ENCODE data around the gene CLTB. TPM values are rescaled to one million over a fixed set of nuclear protein-coding genes. Genes with fewer than 3 reads are reported as not detected.

The CLTB gene
- total and polyA plus RNA-seq, 2 of the 8 experiments (the other 6 are each of a cell fraction or from before 2014, with no cell fraction given): 25.9 to 34.9 TPM

- H3K9ac ChIP-seq (replicated peaks in 1 of 4; ENCODE audit: extremely low read depth in 1 of 4, low read depth in 3 of 4, low read length in 3 of 4): no peak overlapping the region
- H3K79me1 ChIP-seq (ENCODE audit: low read depth, low read length): no peaks in the 10 kb centered on the region
- no peak overlapping the region for H3K56ac ChIP-seq (replicated peaks; ENCODE audit: insufficient read length, low read depth, low read length)
- no peak overlapping the region for H3K4ac ChIP-seq (replicated peaks; ENCODE audit: insufficient read length, low read depth, low read length)
- no peak overlapping the region for H4K8ac ChIP-seq (ENCODE audit: extremely low read depth, insufficient read depth, low read length)
- no peak overlapping the region for H4K5ac ChIP-seq (ENCODE audit: insufficient read length, low read depth, low read length)
- H2BK20ac ChIP-seq (ENCODE audit: low read length): no peak overlapping the region
- no peak overlapping the region for H2BK120ac ChIP-seq (replicated peaks; ENCODE audit: low read depth, low read length)
- no peak for FAIRE-seq
- H2AFZ ChIP-seq (ENCODE audit: low read length): no peak overlapping the region
- H3K14ac ChIP-seq (ENCODE audit: insufficient read length): no peak overlapping the region
- no peak overlapping the region for H2BK12ac ChIP-seq (ENCODE audit: low read depth, low read length)
- no peaks in the 10 kb centered on the region for H3K27me3 ChIP-seq (replicated peaks in 1 of 4; ENCODE audit: control insufficient read depth in 3 of 4, extremely low read depth in 1 of 4, insufficient read depth in 3 of 4, low read length in 3 of 4)
- no peak overlapping the region for H3K4me3 ChIP-seq (ENCODE audit: extremely low read depth in 1 of 4, insufficient read depth in 2 of 4, low read depth in 3 of 4, low read length in 4 of 4)
- no peaks in the 10 kb centered on the region for H3K79me2 ChIP-seq (ENCODE audit: control insufficient read depth in 1 of 2, insufficient read depth in 2 of 2, low read length in 2 of 2)
- ChIA-PET POLR2A (ENCODE audit: partially characterized antibody) (no interaction called here), CTCF (ENCODE audit: partially characterized antibody) (interaction anchor here (0.6 kb wide), 1 partner anchor 247 kb away, joined by 3 read pairs; no protein-coding TSS in a partner anchor)
- no peaks in the 10 kb centered on the region for H3K4me1 ChIP-seq (replicated peaks in 1 of 4; ENCODE audit: control insufficient read depth in 3 of 4, insufficient read depth in 4 of 4, low read length in 3 of 4)
- H2BK15ac ChIP-seq (ENCODE audit: low read length): no peak overlapping the region
- no peak overlapping the region for H3K27ac ChIP-seq (ENCODE audit: low read depth, low read length)
- H4K91ac ChIP-seq (replicated peaks; ENCODE audit: insufficient read length, low read length): no peak overlapping the region
- H4K20me1 ChIP-seq (replicated peaks in 1 of 2; ENCODE audit: control insufficient read depth in 1 of 2, insufficient read depth in 2 of 2, low read length in 2 of 2): no peaks in the 10 kb centered on the region
- WGBS, 2 experiments (ENCODE audit: extremely low coverage in 1 of 2, insufficient coverage in 1 of 2, insufficient read length in 1 of 2, insufficient replicate concordance in 2 of 2, low coverage in 1 of 2, low lambda C conversion rate in 2 of 2, missing lambda C conversion rate in 1 of 2): 94 to 100% methylated on average over 1 to 4 of the region's 4 CpGs
- DNase-seq (ENCODE audit: low read depth in 1 of 2, low spot score in 2 of 2): no peak
- no peaks in the 10 kb centered on the region for H3K23me2 ChIP-seq (ENCODE audit: low read depth, low read length)
- H2BK5ac ChIP-seq (ENCODE audit: low read depth, low read length): no peak overlapping the region
- no peak overlapping the region for H2AK5ac ChIP-seq (ENCODE audit: low read depth, low read length)
- H3K36me3 ChIP-seq (ENCODE audit: control insufficient read depth in 2 of 4, insufficient read depth in 4 of 4, low read length in 3 of 4): no peaks in the 10 kb centered on the region
- no peak for TF ChIP-seq KDM5A (IDR thresholded peaks at IDR 0.05; ENCODE audit: low read length)
- no peak for TF ChIP-seq CEBPB (IDR thresholded peaks at IDR 0.05; ENCODE audit: low read depth, low read length)
- TF ChIP-seq RFX5 (IDR thresholded peaks at IDR 0.05; ENCODE audit: borderline replicate concordance, low read depth, low read length): no peak
- no peak for TF ChIP-seq EZH2 (IDR thresholded peaks at IDR 0.05; ENCODE audit: low read depth, low read length, severe bottlenecking)
- TF ChIP-seq RBBP5 (IDR thresholded peaks at IDR 0.05; ENCODE audit: borderline replicate concordance, low read depth, low read length): no peak
- no peak for TF ChIP-seq SUZ12 (IDR thresholded peaks at IDR 0.05; ENCODE audit: low read length)
- H3K23ac ChIP-seq (ENCODE audit: insufficient read length): no peak overlapping the region
- H3K18ac ChIP-seq (ENCODE audit: extremely low read depth, low read length): no peak overlapping the region
- H3K9me3 ChIP-seq (ENCODE audit: insufficient read depth in 2 of 2, low read depth in 1 of 2, low read length in 1 of 2): peaks cover 8 to 9% of the 10 kb centered on the region in 2 experiments; a peak in 3 of 4 replicates
- no peak overlapping the region for H3K4me2 ChIP-seq (ENCODE audit: insufficient read depth in 1 of 2, low read depth in 2 of 2, low read length in 2 of 2)
These were observed 11.6 kb upstream of the CLTB start for GRCh38 chr5:176427971-176428370.

Data from H1 (cell line).